HepG2 (cell line): ENCODE measurements around the gene MRPL34. TPM values are rescaled to one million over a fixed set of nuclear protein-coding genes. Genes with fewer than 3 reads are reported as not detected.
A peak's percentile ranks its signal among the peaks of the same experiment; 100 is the strongest.

Experiments used
- CBFB ChIP-seq: sonication (generic); formaldehyde crosslinking; IDR thresholded peaks from 2 replicates; pipeline ENCODE4 v1.4.0; 2020; ENCODE audit warnings: missing genetic modification reagents
- FOXA3 ChIP-seq: IDR thresholded peaks from 2 replicates; pipeline ENCODE4 v1.6.1; 2016; ENCODE audit warnings: missing genetic modification reagents, missing compliant biosample characterization
- HMGA1 ChIP-seq: sonication (generic); formaldehyde crosslinking; conservative IDR thresholded peaks from 2 replicates; pipeline ENCODE4 v1.4.0; 2020; ENCODE audit warnings: missing genetic modification reagents
- KDM1A ChIP-seq: IDR thresholded peaks from 2 replicates; pipeline ENCODE4 v1.6.1; 2016; ENCODE audit warnings: missing compliant biosample characterization
- KLF11 ChIP-seq: IDR thresholded peaks from 2 replicates; pipeline ENCODE4 v1.6.1; 2016; ENCODE audit warnings: missing compliant biosample characterization
- MAX ChIP-seq: IDR thresholded peaks from 2 replicates; pipeline ENCODE4 v1.6.1; 2012; ENCODE audit warnings: inconsistent platforms
- MLX ChIP-seq: IDR thresholded peaks from 2 replicates; pipeline ENCODE4 v1.6.1; 2016
- MTA1 ChIP-seq: sonication (generic); formaldehyde crosslinking; IDR thresholded peaks from 2 replicates; pipeline ENCODE4 v1.4.0; 2020; ENCODE audit warnings: missing genetic modification reagents, mild to moderate bottlenecking, borderline replicate concordance
- MYC ChIP-seq: sonication (generic); formaldehyde crosslinking; IDR thresholded peaks from 2 replicates; pipeline ENCODE4 v1.9.0; 2021; ENCODE audit warnings: missing genetic modification reagents, borderline replicate concordance
- NFYC ChIP-seq: IDR thresholded peaks from 2 replicates; pipeline ENCODE4 v1.6.1; 2016; ENCODE audit warnings: missing genetic modification reagents, missing compliant biosample characterization
- PITX1 ChIP-seq: sonication (generic); formaldehyde crosslinking; IDR thresholded peaks from 2 replicates; pipeline ENCODE4 v1.5.1; 2020; ENCODE audit warnings: mild to moderate bottlenecking, missing genetic modification reagents
- REST ChIP-seq, 2 experiments: IDR thresholded peaks; 2 replicates each; pipeline ENCODE4 v1.6.1; 2011 to 2012; ENCODE audit warnings: low read length in 2 of 2, borderline replicate concordance in 1 of 2, low read depth in 1 of 2, mild to moderate bottlenecking in 1 of 2, moderate library complexity in 1 of 2
- SMC3 ChIP-seq: IDR thresholded peaks from 2 replicates; pipeline ENCODE4 v1.6.1; 2011; ENCODE audit warnings: low read length, improper control_type of control experiment
- SNAPC2 ChIP-seq: sonication (generic); formaldehyde crosslinking; IDR thresholded peaks from 2 replicates; pipeline ENCODE4 v1.8.1; 2022; ENCODE audit warnings: mild to moderate bottlenecking, missing genetic modification reagents
- THRA ChIP-seq: sonication (generic); formaldehyde crosslinking; IDR thresholded peaks from 2 replicates; pipeline ENCODE4 v1.4.0; 2020; ENCODE audit warnings: missing genetic modification reagents, borderline replicate concordance
- ZMAT3 ChIP-seq: sonication (generic); formaldehyde crosslinking; conservative IDR thresholded peaks from 2 replicates; pipeline ENCODE4 v1.7.0; 2021; ENCODE audit warnings: missing genetic modification reagents
- ZNF235 ChIP-seq: sonication (generic); formaldehyde crosslinking; IDR thresholded peaks from 2 replicates; pipeline ENCODE4 v1.8.1; 2023; ENCODE audit warnings: mild to moderate bottlenecking, missing genetic modification reagents, borderline replicate concordance
- ZNF256 ChIP-seq: sonication (generic); formaldehyde crosslinking; conservative IDR thresholded peaks from 2 replicates; pipeline ENCODE4 v1.4.0; 2020; ENCODE audit warnings: missing genetic modification reagents
- ZNF383 ChIP-seq: sonication (generic); formaldehyde crosslinking; IDR thresholded peaks from 2 replicates; pipeline ENCODE4 v1.4.0; 2020; ENCODE audit warnings: missing genetic modification reagents, mild to moderate bottlenecking, borderline replicate concordance
- ZNF484 ChIP-seq: sonication (generic); formaldehyde crosslinking; IDR thresholded peaks from 2 replicates; pipeline ENCODE4 v1.5.1; 2020; ENCODE audit warnings: mild to moderate bottlenecking, low read depth, missing genetic modification reagents, borderline replicate concordance
- ZNF512B ChIP-seq: sonication (generic); formaldehyde crosslinking; IDR thresholded peaks from 2 replicates; pipeline ENCODE4 v1.5.1; 2020; ENCODE audit warnings: missing genetic modification reagents, mild to moderate bottlenecking, borderline replicate concordance
- ZNF616 ChIP-seq: sonication (generic); formaldehyde crosslinking; IDR thresholded peaks from 2 replicates; pipeline ENCODE4 v1.5.0; 2020; ENCODE audit warnings: low read depth, mild to moderate bottlenecking, missing genetic modification reagents
- ZNF782 ChIP-seq: sonication (generic); formaldehyde crosslinking; IDR thresholded peaks from 2 replicates; pipeline ENCODE4 v1.4.0; 2020; ENCODE audit warnings: missing genetic modification reagents, mild to moderate bottlenecking, borderline replicate concordance
- polyA plus RNA-seq, 8 experiments: library from polyadenylated mRNA; depleted of rRNA in 3 of 8; stranded (reverse) in 7 of 8; unstranded in 1 of 8; fragments of >200 nt; fragmentation: Illumina TruSeq in 4 of 8; extraction: Trizol in 4 of 8; gene quantifications; 2 replicates each; pipeline versions ENCODE4 v1.2.1 to v1.2.3, GENCODE V29; 2011 to 2016; ENCODE audit warnings: low read depth in 4 of 8, missing spikeins in 1 of 8, mixed read lengths in 1 of 8; ENCODE audit not compliant: insufficient read depth in 1 of 8
- total RNA-seq, 5 experiments: library from RNA; depleted of rRNA; stranded (reverse); fragments of >200 nt; fragmentation: Illumina TruSeq; extraction: Trizol; gene quantifications; 2 replicates each; pipeline ENCODE4 v1.2.3, GENCODE V29; 2016; ENCODE audit warnings: low read depth in 1 of 5

MRPL34 gene
- total and polyA plus RNA-seq, 2 of the 13 experiments (the other 11 are each of a cell fraction or from before 2014, with no cell fraction given): 74.0 to 77.3 TPM

GRCh38 chr19:17260842-17261325, 44.8 kb upstream of the MRPL34 start (continued):
- no peak for TF ChIP-seq ZNF235 (CRISPR knock-in tag)
- no peak for TF ChIP-seq ZNF383 (CRISPR knock-in tag)
- no peak for TF ChIP-seq REST (IDR thresholded peaks at IDR 0.05; ENCODE audit: borderline replicate concordance in 1 of 2, low read depth in 1 of 2, low read length in 2 of 2)
- TF ChIP-seq MTA1: peak; percentile 59; the same call in 1 of the 2 replicates
- 0 out of 2 replicates have a peak, but pooled peaks have one; percentile 19 for TF ChIP-seq FOXA3
- TF ChIP-seq MYC (CRISPR knock-in tag): peak; percentile 72; the same call in 1 of the 2 replicates
- TF ChIP-seq PITX1 (CRISPR knock-in tag): peak; percentile 79; the same call in 1 of the 2 replicates
- no peak for TF ChIP-seq HMGA1 (CRISPR knock-in tag)
- TF ChIP-seq CBFB (CRISPR knock-in tag): 0 out of 2 replicates have a peak, but pooled peaks have one; percentile 24
- TF ChIP-seq SNAPC2: no peak
- TF ChIP-seq ZMAT3 (CRISPR knock-in tag): 0 out of 2 replicates have a peak, but pooled peaks have one; percentile 36
- TF ChIP-seq ZNF484 (CRISPR knock-in tag): no peak
- TF ChIP-seq MLX: peak; percentile 26; the same call in 1 of the 2 replicates
- peak; percentile 25; the same call in 1 of the 2 replicates for TF ChIP-seq KDM1A (CRISPR knock-in tag)
- peak; percentile 68; the same call in 1 of the 2 replicates for TF ChIP-seq THRA (CRISPR knock-in tag)
- no peak for TF ChIP-seq ZNF256 (CRISPR knock-in tag)
- no peak for TF ChIP-seq ZNF616 (CRISPR knock-in tag)
- no peak for TF ChIP-seq ZNF512B (CRISPR knock-in tag)
- 0 out of 2 replicates have a peak, but pooled peaks have one; percentile 11 for TF ChIP-seq NFYC
- TF ChIP-seq KLF11 (CRISPR knock-in tag): no peak
- peak; percentile 62 for TF ChIP-seq SMC3
- TF ChIP-seq ZNF782: no peak
- TF ChIP-seq MAX: peak; percentile 79
